ENCODE measurements around the gene RABEP1. TPM values are rescaled to one million over a fixed set of nuclear protein-coding genes. Genes with fewer than 3 reads are reported as not detected.

Gene RABEP1
- total RNA-seq, 4 donors from 2014 or later: 55.4 to 94.8 (median 87.2) TPM

DNA sequence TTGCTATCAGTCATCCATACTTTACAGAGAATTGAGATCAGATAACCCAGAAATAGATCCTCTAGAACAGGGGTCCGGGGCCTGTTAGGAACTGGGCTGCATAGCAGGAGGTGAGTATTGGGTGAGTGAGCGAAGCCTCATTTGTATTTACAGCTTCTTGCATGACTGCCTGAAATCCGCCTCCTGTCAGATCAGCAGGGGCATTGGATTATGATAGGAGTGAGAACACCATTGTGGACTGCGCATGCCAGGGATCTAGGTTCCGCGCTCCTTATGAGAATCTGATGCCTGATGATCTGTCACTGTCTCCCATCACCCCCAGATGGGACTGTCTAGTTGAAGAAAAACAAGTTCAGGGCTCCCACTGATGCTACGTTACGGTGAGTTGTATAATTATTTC is 34.5 kb upstream of the RABEP1 start:
- Histone ChIP-seq H3K4me1 (peaks cover 6 to 7% of the 10 kb centered on the region in 2 donors), H3K27ac (no peak overlapping the region), H3K36me3 (no peaks in the 10 kb centered on the region), H3K27me3 (no peaks in the 10 kb centered on the region), H3K9me3 (no peaks in the 10 kb centered on the region), H3K4me3 (no peak overlapping the region)
- no peak for ATAC-seq
- no peak for TF ChIP-seq POLR2A (IDR thresholded peaks at IDR 0.05)
- TF ChIP-seq, protein P1, sequence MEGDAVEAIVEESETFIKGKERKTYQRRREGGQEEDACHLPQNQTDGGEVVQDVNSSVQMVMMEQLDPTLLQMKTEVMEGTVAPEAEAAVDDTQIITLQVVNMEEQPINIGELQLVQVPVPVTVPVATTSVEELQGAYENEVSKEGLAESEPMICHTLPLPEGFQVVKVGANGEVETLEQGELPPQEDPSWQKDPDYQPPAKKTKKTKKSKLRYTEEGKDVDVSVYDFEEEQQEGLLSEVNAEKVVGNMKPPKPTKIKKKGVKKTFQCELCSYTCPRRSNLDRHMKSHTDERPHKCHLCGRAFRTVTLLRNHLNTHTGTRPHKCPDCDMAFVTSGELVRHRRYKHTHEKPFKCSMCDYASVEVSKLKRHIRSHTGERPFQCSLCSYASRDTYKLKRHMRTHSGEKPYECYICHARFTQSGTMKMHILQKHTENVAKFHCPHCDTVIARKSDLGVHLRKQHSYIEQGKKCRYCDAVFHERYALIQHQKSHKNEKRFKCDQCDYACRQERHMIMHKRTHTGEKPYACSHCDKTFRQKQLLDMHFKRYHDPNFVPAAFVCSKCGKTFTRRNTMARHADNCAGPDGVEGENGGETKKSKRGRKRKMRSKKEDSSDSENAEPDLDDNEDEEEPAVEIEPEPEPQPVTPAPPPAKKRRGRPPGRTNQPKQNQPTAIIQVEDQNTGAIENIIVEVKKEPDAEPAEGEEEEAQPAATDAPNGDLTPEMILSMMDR (IDR thresholded peaks at IDR 0.05 in 4 of 5, conservative IDR thresholded peaks at IDR 0.05 in 1 of 5): no peak
- DNase-seq: no peak
- in situ Hi-C loops (cut with MboI; ENCODE audit: low sequenced_read_pairs in 4 of 4) (loop anchor here in 2 of 4 donors (25.0 kb wide), 2 partner anchors 190 to 1190 kb away; partner anchors contain the start of genes AIPL1 (in 1 of the 2), C1QBP (in 1 of the 2) and PIMREG (in 1 of the 2)), intact Hi-C loops (cut with DNase I; ENCODE audit: low total_unique reads) (loop anchor here (10.0 kb wide), 1 partner anchor 1187 kb away; the partner anchor contains the start of gene AIPL1)

- Histone ChIP-seq H3K9me3 (no peaks in the 10 kb centered on the region), H3K4me1 (no peaks in the 10 kb centered on the region), H3K27me3 (no peaks in the 10 kb centered on the region), H3K36me3 (no peaks in the 10 kb centered on the region), H3K4me3 (no peak overlapping the region), H3K27ac (no peak overlapping the region)
- no peak for TF ChIP-seq POLR2A (IDR thresholded peaks at IDR 0.05)
- TF ChIP-seq, protein P1 (IDR thresholded peaks at IDR 0.05 in 4 of 5, conservative IDR thresholded peaks at IDR 0.05 in 1 of 5): no peak
- no peak for DNase-seq
- no peak for ATAC-seq
- in situ Hi-C loops (cut with MboI; ENCODE audit: low sequenced_read_pairs in 4 of 4): loop anchor here in 2 of 4 donors (25.0 kb wide), 2 partner anchors 188 to 1188 kb away; partner anchors contain the start of genes AIPL1 (in 1 of the 2), C1QBP (in 1 of the 2) and PIMREG (in 1 of the 2)
- intact Hi-C loops (cut with DNase I; ENCODE audit: low total_unique reads): loop anchor here (1.0 to 10.0 kb wide), 2 partner anchors 190 to 1186 kb away; partner anchors contain the start of genes AIPL1 and C1QBP
Observed at GRCh38 chr17:5248821-5249479, 33.1 kb upstream of the RABEP1 start.

GRCh38 chr17:5249615-5250014 is 32.5 kb upstream of the RABEP1 start:
- peak; percentile 19 to 46 for DNase-seq
- in situ Hi-C loops (cut with MboI; ENCODE audit: low sequenced_read_pairs in 4 of 4): loop anchor here in 2 of 4 donors (25.0 kb wide), 2 partner anchors 188 to 1188 kb away; partner anchors contain the start of genes AIPL1 (in 1 of the 2), C1QBP (in 1 of the 2) and PIMREG (in 1 of the 2)
- H3K4me3 ChIP-seq: no peak overlapping the region
- intact Hi-C loops (cut with DNase I; ENCODE audit: low total_unique reads): loop anchor here (1.0 to 10.0 kb wide), 3 partner anchors 57 to 1185 kb away; partner anchors contain the start of genes AIPL1 and C1QBP
- peak; percentile 72 to 85 for ATAC-seq
- no peaks in the 10 kb centered on the region for H3K9me3 ChIP-seq
- no peaks in the 10 kb centered on the region for H3K4me1 ChIP-seq
- no peaks in the 10 kb centered on the region for H3K27me3 ChIP-seq
- TF ChIP-seq, protein P1 (IDR thresholded peaks at IDR 0.05 in 4 of 5, conservative IDR thresholded peaks at IDR 0.05 in 1 of 5): peak; percentile 51 to 66 (median 65)
- TF ChIP-seq POLR2A (IDR thresholded peaks at IDR 0.05): no peak
- no peaks in the 10 kb centered on the region for H3K36me3 ChIP-seq
- H3K27ac ChIP-seq: no peak overlapping the region

DNA sequence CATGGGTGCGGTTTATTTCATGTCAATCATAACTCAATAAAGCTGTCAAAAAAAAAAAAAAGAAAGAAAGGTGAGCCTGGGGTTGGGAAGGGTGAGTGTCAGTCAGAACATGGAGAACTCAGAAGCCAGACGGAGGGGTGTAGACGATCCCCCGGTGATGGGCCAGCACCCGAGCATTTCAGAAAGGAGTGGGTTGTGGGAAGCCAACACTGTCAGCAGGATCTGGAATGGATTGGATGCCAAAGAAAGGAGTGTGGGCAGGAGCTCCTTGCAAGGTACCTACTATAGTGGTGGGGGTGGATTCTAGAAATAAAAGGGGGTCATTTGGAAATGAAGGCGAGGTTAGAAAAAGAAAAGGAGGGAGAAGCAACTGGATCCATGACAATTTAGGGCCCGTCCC is 27.7 kb upstream of the RABEP1 start:
- intact Hi-C loops (cut with DNase I; ENCODE audit: low total_unique reads) (no loop called here), in situ Hi-C loops (cut with MboI; ENCODE audit: low sequenced_read_pairs in 4 of 4) (no loop called here)
- Histone ChIP-seq H3K27ac (no peak overlapping the region), H3K9me3 (no peaks in the 10 kb centered on the region), H3K4me3 (no peak overlapping the region), H3K4me1 (no peaks in the 10 kb centered on the region), H3K27me3 (no peaks in the 10 kb centered on the region), H3K36me3 (no peaks in the 10 kb centered on the region)
- DNase-seq (no peak), ATAC-seq (no peak)
- no peak for TF ChIP-seq POLR2A (IDR thresholded peaks at IDR 0.05)
- TF ChIP-seq, protein P1 (IDR thresholded peaks at IDR 0.05 in 4 of 5, conservative IDR thresholded peaks at IDR 0.05 in 1 of 5): no peak

Data from gastrocnemius medialis (tissue), 4 donors.